WI38 (cell line): ENCODE results near the gene KLHL24.

Experiments
- H3K4me3 ChIP-seq: 2 replicates; pipeline ENCODE4 v1.5.1; 2011; ENCODE audit warnings: low read depth, mild to moderate bottlenecking, control low read depth, low read length
- TF ChIP-seq, protein P1 (sequence below): IDR thresholded peaks from 2 replicates; pipeline ENCODE4 v1.5.1; 2012; ENCODE audit warnings: low read depth, mild to moderate bottlenecking, control low read depth, low read length

KLHL24 gene

GRCh38 chr3:183718012-183718411, 82.6 kb downstream of the KLHL24 start:
- no peak overlapping the region for H3K4me3 ChIP-seq
- TF ChIP-seq, protein P1, sequence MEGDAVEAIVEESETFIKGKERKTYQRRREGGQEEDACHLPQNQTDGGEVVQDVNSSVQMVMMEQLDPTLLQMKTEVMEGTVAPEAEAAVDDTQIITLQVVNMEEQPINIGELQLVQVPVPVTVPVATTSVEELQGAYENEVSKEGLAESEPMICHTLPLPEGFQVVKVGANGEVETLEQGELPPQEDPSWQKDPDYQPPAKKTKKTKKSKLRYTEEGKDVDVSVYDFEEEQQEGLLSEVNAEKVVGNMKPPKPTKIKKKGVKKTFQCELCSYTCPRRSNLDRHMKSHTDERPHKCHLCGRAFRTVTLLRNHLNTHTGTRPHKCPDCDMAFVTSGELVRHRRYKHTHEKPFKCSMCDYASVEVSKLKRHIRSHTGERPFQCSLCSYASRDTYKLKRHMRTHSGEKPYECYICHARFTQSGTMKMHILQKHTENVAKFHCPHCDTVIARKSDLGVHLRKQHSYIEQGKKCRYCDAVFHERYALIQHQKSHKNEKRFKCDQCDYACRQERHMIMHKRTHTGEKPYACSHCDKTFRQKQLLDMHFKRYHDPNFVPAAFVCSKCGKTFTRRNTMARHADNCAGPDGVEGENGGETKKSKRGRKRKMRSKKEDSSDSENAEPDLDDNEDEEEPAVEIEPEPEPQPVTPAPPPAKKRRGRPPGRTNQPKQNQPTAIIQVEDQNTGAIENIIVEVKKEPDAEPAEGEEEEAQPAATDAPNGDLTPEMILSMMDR, result no peak

- no peak overlapping the region for H3K4me3 ChIP-seq
- TF ChIP-seq, protein P1, result no peak
Measured at GRCh38 chr3:183725387-183725786, 90.0 kb downstream of the KLHL24 start.

- H3K4me3 ChIP-seq, result no peak overlapping the region
- TF ChIP-seq, protein P1, result no peak
Measured at GRCh38 chr3:183728204-183728603, 92.8 kb downstream of the KLHL24 start.

- TF ChIP-seq, protein P1, result no peak
- no peak overlapping the region for H3K4me3 ChIP-seq
Measured at GRCh38 chr3:183730361-183730760, 94.9 kb downstream of the KLHL24 start.

DNA sequence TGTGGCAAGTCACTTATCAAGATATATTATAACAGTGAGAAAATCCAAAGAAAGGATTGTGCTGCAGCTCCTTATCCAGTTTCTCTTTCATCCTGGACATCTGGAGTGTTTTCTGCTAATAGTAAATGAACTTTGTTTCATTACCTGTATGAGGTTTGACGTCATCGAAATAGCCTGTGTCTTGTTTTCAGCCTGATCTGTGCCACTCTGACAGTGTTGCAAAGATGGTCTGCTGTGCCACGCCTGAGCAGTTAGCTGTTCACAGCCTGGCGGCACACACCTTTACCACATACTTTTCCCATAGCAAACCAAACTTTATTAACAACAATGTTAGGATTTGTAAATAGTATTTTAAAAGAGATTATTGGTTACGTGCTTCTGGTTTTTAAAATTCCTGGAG, 96.2 kb downstream of the KLHL24 start:
- TF ChIP-seq, protein P1, result no peak
- no peak overlapping the region for H3K4me3 ChIP-seq

DNA sequence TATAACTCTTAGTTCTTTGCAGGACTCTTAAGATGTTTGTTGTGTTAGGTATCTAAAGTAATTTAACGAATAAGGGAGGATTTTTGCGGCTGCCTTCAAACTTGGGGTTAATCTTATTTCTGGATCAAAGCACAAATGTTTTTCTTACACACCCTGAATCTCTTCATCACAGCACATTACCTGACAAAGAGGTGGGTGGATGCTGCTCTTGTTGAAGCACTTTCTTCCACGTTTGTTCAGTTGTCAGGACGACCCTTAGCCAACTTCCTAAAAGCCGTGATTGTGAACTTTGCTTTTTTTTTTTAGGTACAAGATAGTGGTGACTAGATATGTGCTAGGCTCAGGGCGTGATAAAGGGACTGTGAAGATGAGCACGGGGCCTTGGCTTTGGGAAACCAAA, 98.1 kb downstream of the KLHL24 start:
- TF ChIP-seq, protein P1, result no peak
- no peak overlapping the region for H3K4me3 ChIP-seq
